ENCODE data around the gene OR10A6.

Gene OR10A6

DNA sequence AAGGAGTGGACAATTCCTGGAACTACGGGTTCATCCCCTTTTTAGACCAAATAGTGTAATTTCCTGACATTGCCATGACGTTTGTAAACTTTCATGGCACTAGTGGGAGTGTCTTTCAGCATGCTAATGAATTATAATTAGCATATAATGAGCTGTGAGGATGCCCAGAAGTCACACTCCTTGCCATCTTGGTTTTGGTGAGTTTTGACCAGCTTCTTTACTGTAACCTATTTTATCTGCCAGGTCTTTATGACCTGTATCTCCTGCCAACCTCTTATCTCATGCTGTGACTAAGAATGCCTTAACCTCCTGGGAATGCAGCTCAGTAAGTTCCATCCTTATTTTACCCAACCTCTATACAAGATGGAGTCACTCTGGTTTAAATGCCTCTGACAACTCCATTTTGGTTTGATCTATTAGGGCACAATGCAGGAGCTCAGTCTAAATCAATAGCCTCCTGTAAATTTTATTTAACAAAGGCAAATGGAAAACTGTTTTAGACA is 20.7 kb downstream of the OR10A6 start:
- Histone ChIP-seq H3K27me3 (replicated peaks; ENCODE audit: control insufficient read depth, insufficient read depth, low read length) (no peaks in the 10 kb centered on the region; the same call in 1 of the 2 replicates), H3K36me3 (ENCODE audit: control insufficient read depth, insufficient read depth, low read length) (no peaks in the 10 kb centered on the region), H3K4me3 (replicated peaks; ENCODE audit: low read depth, low read length) (no peak overlapping the region)
- DNase-seq (ENCODE audit: extremely low read depth, insufficient read length), result no peak
- TF ChIP-seq, protein P1, sequence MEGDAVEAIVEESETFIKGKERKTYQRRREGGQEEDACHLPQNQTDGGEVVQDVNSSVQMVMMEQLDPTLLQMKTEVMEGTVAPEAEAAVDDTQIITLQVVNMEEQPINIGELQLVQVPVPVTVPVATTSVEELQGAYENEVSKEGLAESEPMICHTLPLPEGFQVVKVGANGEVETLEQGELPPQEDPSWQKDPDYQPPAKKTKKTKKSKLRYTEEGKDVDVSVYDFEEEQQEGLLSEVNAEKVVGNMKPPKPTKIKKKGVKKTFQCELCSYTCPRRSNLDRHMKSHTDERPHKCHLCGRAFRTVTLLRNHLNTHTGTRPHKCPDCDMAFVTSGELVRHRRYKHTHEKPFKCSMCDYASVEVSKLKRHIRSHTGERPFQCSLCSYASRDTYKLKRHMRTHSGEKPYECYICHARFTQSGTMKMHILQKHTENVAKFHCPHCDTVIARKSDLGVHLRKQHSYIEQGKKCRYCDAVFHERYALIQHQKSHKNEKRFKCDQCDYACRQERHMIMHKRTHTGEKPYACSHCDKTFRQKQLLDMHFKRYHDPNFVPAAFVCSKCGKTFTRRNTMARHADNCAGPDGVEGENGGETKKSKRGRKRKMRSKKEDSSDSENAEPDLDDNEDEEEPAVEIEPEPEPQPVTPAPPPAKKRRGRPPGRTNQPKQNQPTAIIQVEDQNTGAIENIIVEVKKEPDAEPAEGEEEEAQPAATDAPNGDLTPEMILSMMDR (IDR thresholded peaks at IDR 0.05; ENCODE audit: insufficient read depth, low read length, poor library complexity, severe bottlenecking), result no peak

DNA sequence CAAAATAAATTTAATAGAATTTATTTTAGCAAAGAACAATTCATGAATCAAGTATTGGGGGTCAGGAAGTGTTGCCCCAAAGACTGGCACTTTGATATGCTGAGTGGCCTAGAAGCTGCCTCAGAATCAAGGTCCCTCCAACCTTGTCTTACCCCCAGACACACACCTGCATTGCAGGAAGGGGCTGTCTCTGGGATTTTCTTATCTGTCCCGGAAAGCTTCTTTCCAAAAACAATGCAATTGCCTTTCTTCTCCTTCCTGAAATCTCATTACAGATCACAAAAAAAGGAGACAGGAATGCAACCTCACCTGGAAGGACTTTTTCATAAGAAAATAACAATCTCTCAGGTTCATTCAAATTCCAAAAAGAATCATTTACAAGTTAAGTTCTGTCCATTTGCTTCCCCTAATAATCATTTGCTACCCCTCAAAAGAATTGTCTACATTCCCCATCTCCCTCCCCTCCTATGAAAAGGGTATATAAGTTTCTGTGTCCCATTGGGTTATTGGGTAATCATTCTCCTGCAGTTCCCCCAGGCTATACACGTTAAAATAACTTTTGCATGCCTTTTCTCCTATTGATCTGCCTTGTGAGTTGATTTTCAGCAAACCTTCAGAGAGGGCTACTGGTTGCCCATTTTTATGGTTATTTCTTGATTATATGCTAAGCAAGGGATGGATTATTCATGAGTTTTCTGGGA is 21.3 kb downstream of the OR10A6 start:
- TF ChIP-seq, protein P1 (IDR thresholded peaks at IDR 0.05; ENCODE audit: insufficient read depth, low read length, poor library complexity, severe bottlenecking), result no peak
- Histone ChIP-seq H3K27me3 (replicated peaks; ENCODE audit: control insufficient read depth, insufficient read depth, low read length) (no peaks in the 10 kb centered on the region; the same call in 1 of the 2 replicates), H3K36me3 (ENCODE audit: control insufficient read depth, insufficient read depth, low read length) (no peaks in the 10 kb centered on the region), H3K4me3 (replicated peaks; ENCODE audit: low read depth, low read length) (no peak overlapping the region)
- no peak for DNase-seq (ENCODE audit: extremely low read depth, insufficient read length)

DNA sequence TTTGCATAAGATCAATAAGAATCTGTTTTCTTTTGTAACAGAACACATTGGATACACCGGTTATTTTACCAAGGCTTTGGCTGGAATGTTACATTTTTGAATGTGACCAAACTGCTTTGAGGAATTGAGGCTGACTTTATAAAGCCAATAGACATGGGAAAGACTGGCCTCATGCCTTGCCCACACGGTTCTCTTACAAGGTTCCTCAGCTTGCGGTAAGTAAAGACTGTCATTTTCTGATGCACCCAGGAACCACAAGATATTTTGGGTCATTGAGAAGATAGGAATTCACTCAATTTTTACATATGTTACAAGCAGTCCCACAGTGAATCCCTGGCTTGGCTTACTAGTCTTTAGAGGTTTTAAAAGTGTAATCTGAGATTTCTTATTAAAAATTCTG is 23.9 kb downstream of the OR10A6 start:
- TF ChIP-seq, protein P1 (IDR thresholded peaks at IDR 0.05; ENCODE audit: insufficient read depth, low read length, poor library complexity, severe bottlenecking), result no peak
- Histone ChIP-seq H3K27me3 (replicated peaks; ENCODE audit: control insufficient read depth, insufficient read depth, low read length) (no peaks in the 10 kb centered on the region; the same call in 1 of the 2 replicates), H3K36me3 (ENCODE audit: control insufficient read depth, insufficient read depth, low read length) (no peaks in the 10 kb centered on the region), H3K4me3 (replicated peaks; ENCODE audit: low read depth, low read length) (no peak overlapping the region)
- no peak for DNase-seq (ENCODE audit: extremely low read depth, insufficient read length)

DNA sequence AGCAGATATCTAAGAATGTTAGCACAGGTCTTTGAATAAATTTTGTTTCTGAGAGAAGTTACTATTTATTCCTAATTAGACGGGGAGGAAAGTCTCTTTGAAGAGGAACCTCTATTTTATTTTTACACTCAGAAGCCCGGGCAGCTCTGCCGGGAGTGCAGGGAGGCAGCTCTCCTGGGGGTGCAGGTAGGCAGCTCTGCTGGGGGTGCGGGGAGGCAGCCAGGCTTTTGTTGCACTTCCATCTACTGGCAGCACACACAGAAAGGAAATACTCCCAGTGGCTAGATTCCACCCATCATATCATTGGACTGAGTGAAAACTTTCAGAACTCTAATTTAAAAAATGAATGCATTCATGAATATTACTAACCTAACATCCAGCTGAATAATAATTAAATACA is 24.6 kb downstream of the OR10A6 start:
- Histone ChIP-seq H3K4me3 (replicated peaks; ENCODE audit: low read depth, low read length) (no peak overlapping the region), H3K36me3 (ENCODE audit: control insufficient read depth, insufficient read depth, low read length) (no peaks in the 10 kb centered on the region), H3K27me3 (replicated peaks; ENCODE audit: control insufficient read depth, insufficient read depth, low read length) (no peaks in the 10 kb centered on the region; the same call in 1 of the 2 replicates)
- no peak for DNase-seq (ENCODE audit: extremely low read depth, insufficient read length)
- TF ChIP-seq, protein P1 (IDR thresholded peaks at IDR 0.05; ENCODE audit: insufficient read depth, low read length, poor library complexity, severe bottlenecking), result no peak

DNA sequence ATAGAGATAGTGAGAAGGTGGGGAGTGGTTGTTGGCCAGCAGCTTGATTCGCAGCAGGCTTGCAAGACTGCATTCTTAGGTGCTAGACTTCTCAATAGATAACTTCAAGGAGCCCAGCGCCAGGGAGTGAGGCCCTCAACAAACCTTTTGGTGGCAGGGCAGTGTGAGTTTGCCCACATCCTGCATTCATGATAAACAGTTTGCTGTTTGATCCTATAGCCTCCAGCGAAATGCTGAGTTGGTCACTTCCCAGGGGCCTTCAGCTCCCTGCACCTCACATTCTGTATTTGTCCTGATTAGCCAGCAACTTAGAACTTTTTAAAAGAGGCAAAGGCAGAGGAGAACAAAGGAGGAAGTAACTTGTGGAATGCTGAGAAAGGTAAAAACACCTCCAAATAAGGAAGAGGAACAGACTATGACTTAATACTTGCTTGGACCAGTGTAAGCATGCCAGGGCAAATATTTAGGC is 25.1 kb downstream of the OR10A6 start:
- TF ChIP-seq, protein P1 (IDR thresholded peaks at IDR 0.05; ENCODE audit: insufficient read depth, low read length, poor library complexity, severe bottlenecking), result no peak
- no peak for DNase-seq (ENCODE audit: extremely low read depth, insufficient read length)
- Histone ChIP-seq H3K4me3 (replicated peaks; ENCODE audit: low read depth, low read length) (no peak overlapping the region), H3K27me3 (replicated peaks; ENCODE audit: control insufficient read depth, insufficient read depth, low read length) (no peaks in the 10 kb centered on the region; the same call in 1 of the 2 replicates), H3K36me3 (ENCODE audit: control insufficient read depth, insufficient read depth, low read length) (no peaks in the 10 kb centered on the region)
